Trophoblast cell (in vitro differentiated cells and primary cell): ENCODE results near the gene STON1.

Experiments
- DNase-seq, 2 donors: peaks; one replicate each; pipeline ENCODE4 v3.0.0-alpha.2; 2016
- H2AFZ ChIP-seq: 2 replicates; pipeline ENCODE4 v1.6.1; 2013; ENCODE audit warnings: low read length, moderate library complexity, mild to moderate bottlenecking; ENCODE audit not compliant: insufficient read depth, poor library complexity
- H2AK5ac ChIP-seq: 2 replicates; pipeline ENCODE4 v1.6.1; 2013; ENCODE audit warnings: mild to moderate bottlenecking, low read length
- H2BK120ac ChIP-seq: 2 replicates; pipeline ENCODE4 v1.6.1; 2013; ENCODE audit warnings: low read length, mild to moderate bottlenecking, moderate library complexity; ENCODE audit not compliant: insufficient read depth, poor library complexity
- H2BK12ac ChIP-seq: 2 replicates; pipeline ENCODE4 v1.6.1; 2013; ENCODE audit warnings: mild to moderate bottlenecking, low read length, moderate library complexity
- H2BK5ac ChIP-seq: 2 replicates; pipeline ENCODE4 v1.6.1; 2013; ENCODE audit warnings: low read length, low read depth, moderate library complexity, mild to moderate bottlenecking; ENCODE audit not compliant: poor library complexity
- H3K14ac ChIP-seq: 2 replicates; pipeline ENCODE4 v1.6.1; 2013; ENCODE audit warnings: mild to moderate bottlenecking, low read length
- H3K18ac ChIP-seq: 2 replicates; pipeline ENCODE4 v1.6.1; 2013; ENCODE audit warnings: mild to moderate bottlenecking, low read length
- H3K23ac ChIP-seq: 2 replicates; pipeline ENCODE4 v1.6.1; 2013; ENCODE audit warnings: low read length
- H3K27ac ChIP-seq: 2 replicates; pipeline ENCODE4 v1.5.1; 2013; ENCODE audit warnings: low read depth, mild to moderate bottlenecking, inconsistent platforms, low read length, moderate library complexity
- H3K27me3 ChIP-seq: 2 replicates; pipeline ENCODE4 v1.6.1; 2013; ENCODE audit warnings: inconsistent platforms, mild to moderate bottlenecking, low read length, moderate library complexity; ENCODE audit not compliant: insufficient read depth
- H3K36me3 ChIP-seq, 2 experiments: 1 replicate in 1 of 2; 2 replicates in 1 of 2; pipeline ENCODE4 v1.6.1; 2013; ENCODE audit warnings: low read length in 2 of 2, mild to moderate bottlenecking in 2 of 2, moderate library complexity in 1 of 2; ENCODE audit not compliant: insufficient read depth in 2 of 2, control insufficient read depth in 1 of 2
- H3K4ac ChIP-seq: 2 replicates; pipeline ENCODE4 v1.6.1; 2013; ENCODE audit warnings: low read depth, mild to moderate bottlenecking, low read length, moderate library complexity
- H3K4me1 ChIP-seq, 2 experiments: 1 replicate in 1 of 2; 2 replicates in 1 of 2; pipeline ENCODE4 v1.6.1; 2013; ENCODE audit warnings: low read length in 2 of 2, mild to moderate bottlenecking in 2 of 2, moderate library complexity in 1 of 2; ENCODE audit not compliant: insufficient read depth in 2 of 2, control insufficient read depth in 1 of 2
- H3K4me2 ChIP-seq: 2 replicates; pipeline ENCODE4 v1.6.1; 2013; ENCODE audit warnings: inconsistent platforms, mild to moderate bottlenecking, low read length, moderate library complexity
- H3K4me3 ChIP-seq: 2 replicates; pipeline ENCODE4 v1.5.1; 2013; ENCODE audit warnings: mild to moderate bottlenecking, low read depth, low read length, inconsistent platforms
- H3K79me1 ChIP-seq: one replicate; pipeline ENCODE4 v1.6.1; 2013; ENCODE audit warnings: low read length
- H3K79me2 ChIP-seq: 2 replicates; pipeline ENCODE4 v1.6.1; 2013; ENCODE audit warnings: low read length, mild to moderate bottlenecking; ENCODE audit not compliant: control insufficient read depth, insufficient read depth, poor library complexity
- H3K9ac ChIP-seq: 2 replicates; pipeline ENCODE4 v1.6.1; 2013; ENCODE audit warnings: mild to moderate bottlenecking, low read length
- H3K9me3 ChIP-seq: 2 replicates; pipeline ENCODE4 v1.6.1; 2013; ENCODE audit warnings: low read depth, mild to moderate bottlenecking, control low read depth, inconsistent platforms, low read length; ENCODE audit not compliant: insufficient read depth
- H4K12ac ChIP-seq: 2 replicates; pipeline ENCODE4 v1.6.1; 2013; ENCODE audit warnings: low read depth, mild to moderate bottlenecking, low read length, moderate library complexity
- H4K8ac ChIP-seq: 2 replicates; pipeline ENCODE4 v1.6.1; 2013; ENCODE audit warnings: low read depth, mild to moderate bottlenecking, low read length, moderate library complexity
- H4K91ac ChIP-seq: one replicate; pipeline ENCODE4 v1.6.1; 2013; ENCODE audit warnings: low read depth, mild to moderate bottlenecking, low read length, moderate library complexity
- WGBS: extraction: QIAGEN DNeasy Blood & Tissue Kit; methylation state at CpG from one replicate; pipeline ENCODE4 v1.1.7; 2013; ENCODE audit warnings: missing lambda C conversion rate; ENCODE audit not compliant: insufficient read length, insufficient coverage; ENCODE audit errors: extremely low coverage; 5-methylcytosine and 5-hydroxymethylcytosine counted together

STON1 gene

DNA sequence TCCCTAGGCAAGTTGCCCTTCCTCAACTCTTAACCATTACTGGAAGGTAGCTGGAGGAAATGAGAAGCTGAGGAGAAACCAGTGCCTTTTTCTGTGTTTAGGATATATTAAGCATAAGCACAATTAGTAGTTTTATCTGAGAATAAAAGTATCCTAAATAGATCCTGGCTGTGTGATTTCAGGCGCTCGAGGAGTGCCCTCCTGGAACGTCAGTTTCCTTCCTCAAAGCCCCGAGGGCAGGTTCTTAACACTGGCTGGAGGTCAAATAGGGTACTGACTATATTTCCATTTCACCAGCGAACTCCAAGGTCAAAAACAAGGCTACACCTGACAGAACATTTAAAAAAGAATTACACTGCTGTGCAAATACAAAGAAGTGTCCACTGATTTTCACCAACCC, 1.5 kb upstream of the STON1 start:
- H4K91ac ChIP-seq = no peak overlapping the region
- H4K12ac ChIP-seq = no peak overlapping the region
- H3K27me3 ChIP-seq = no peaks in the 10 kb centered on the region
- no peak overlapping the region for H3K4me3 ChIP-seq
- H3K79me2 ChIP-seq = peaks cover 7% of the 10 kb centered on the region
- H2BK120ac ChIP-seq = no peak overlapping the region
- no peak overlapping the region for H3K27ac ChIP-seq
- H3K23ac ChIP-seq = no peak overlapping the region
- no peak overlapping the region for H3K9ac ChIP-seq
- no CpG with 5 or more reads among the region's 5 CpGs for WGBS
- no peak overlapping the region for H2AK5ac ChIP-seq
- H3K4me1 ChIP-seq = peaks cover 9 to 12% of the 10 kb centered on the region in 2 experiments
- H2BK5ac ChIP-seq = no peak overlapping the region
- H4K8ac ChIP-seq = no peak overlapping the region
- no peak overlapping the region for H3K4me2 ChIP-seq
- no peak for DNase-seq
- H3K14ac ChIP-seq = no peak overlapping the region
- H3K4ac ChIP-seq = no peak overlapping the region
- no peaks in the 10 kb centered on the region for H3K9me3 ChIP-seq
- H2BK12ac ChIP-seq = no peak overlapping the region
- H3K79me1 ChIP-seq = peaks cover 12% of the 10 kb centered on the region
- H3K18ac ChIP-seq = no peak overlapping the region
- peaks cover 0 to 4% of the 10 kb centered on the region in 2 experiments for H3K36me3 ChIP-seq
- no peak overlapping the region for H2AFZ ChIP-seq

DNA sequence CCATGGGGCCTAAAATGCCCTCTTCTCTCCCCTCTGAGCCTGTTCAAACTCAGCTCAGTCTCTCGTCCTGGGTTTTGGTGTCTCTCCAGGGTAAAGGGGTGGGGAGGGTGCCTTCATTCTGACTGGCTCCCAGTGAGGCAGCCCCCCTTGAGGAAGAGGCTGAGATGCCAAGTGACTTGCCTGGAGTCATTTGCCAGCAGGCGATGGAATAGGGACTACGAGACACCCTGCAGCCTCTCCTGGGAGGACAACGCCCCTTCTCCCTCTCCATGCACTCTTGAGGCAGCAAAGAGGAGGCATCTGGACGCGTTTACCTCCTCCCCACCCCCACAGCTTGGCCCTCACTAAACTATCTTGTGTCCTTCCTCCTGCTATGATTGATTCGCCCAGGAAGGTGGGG, 760 bp upstream of the STON1 start:
- Histone ChIP-seq H3K27ac (no peak overlapping the region), H3K4me2 (peak overlapping the region; percentile 25), H3K36me3 (peaks cover 0 to 4% of the 10 kb centered on the region in 2 experiments), H3K4me3 (no peak overlapping the region), H2BK5ac (no peak overlapping the region), H3K4me1 (peaks cover 9 to 12% of the 10 kb centered on the region in 2 experiments), H2BK120ac (no peak overlapping the region), H2AFZ (no peak overlapping the region), H2BK12ac (peak overlapping the region; percentile 27), H4K12ac (no peak overlapping the region), H3K79me2 (peaks cover 7% of the 10 kb centered on the region), H3K14ac (no peak overlapping the region), H3K27me3 (no peaks in the 10 kb centered on the region), H3K79me1 (peaks cover 12% of the 10 kb centered on the region), H3K23ac (no peak overlapping the region), H3K4ac (no peak overlapping the region), H3K18ac (no peak overlapping the region), H3K9me3 (no peaks in the 10 kb centered on the region), H4K8ac (no peak overlapping the region), H3K9ac (no peak overlapping the region), H4K91ac (no peak overlapping the region), H2AK5ac (no peak overlapping the region)
- no peak for DNase-seq
- no CpG with 5 or more reads among the region's 7 CpGs for WGBS

GRCh38 chr2:48529676-48530032, 300 bp upstream of the STON1 start:
- DNase-seq = no peak
- peaks cover 7% of the 10 kb centered on the region for H3K79me2 ChIP-seq

DNA sequence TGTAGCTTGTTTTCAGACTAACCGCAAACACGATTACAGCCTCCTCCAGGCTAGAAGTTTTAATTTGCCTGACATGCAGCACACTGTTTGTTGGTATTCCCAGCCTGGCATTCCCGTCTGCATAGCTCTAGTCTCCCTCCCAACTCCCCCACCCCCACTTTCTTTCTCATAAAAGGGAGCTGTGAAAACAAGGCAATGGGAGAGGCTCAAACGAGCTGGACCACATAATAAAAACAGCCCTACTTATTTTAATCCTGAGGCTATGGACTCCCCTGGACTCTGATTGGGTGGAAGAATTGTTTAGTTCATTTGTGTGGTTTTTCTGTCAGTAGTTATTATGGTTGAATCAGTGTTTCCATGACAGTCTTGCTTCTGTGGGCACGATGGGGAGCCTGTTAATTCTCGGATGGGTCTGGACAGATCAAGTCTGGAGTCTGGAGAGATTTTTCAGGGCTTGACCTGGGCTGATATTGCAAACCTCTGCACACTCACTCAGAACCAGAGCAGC, 1.2 kb downstream of the STON1 start:
- no peak overlapping the region for H3K14ac ChIP-seq
- H3K4me3 ChIP-seq = no peak overlapping the region
- H4K91ac ChIP-seq = no peak overlapping the region
- H3K36me3 ChIP-seq = peaks cover 0 to 4% of the 10 kb centered on the region in 2 experiments
- no peaks in the 10 kb centered on the region for H3K27me3 ChIP-seq
- no peak overlapping the region for H3K23ac ChIP-seq
- WGBS = no CpG with 5 or more reads among the region's 6 CpGs
- no peak overlapping the region for H3K18ac ChIP-seq
- peaks cover 12% of the 10 kb centered on the region for H3K79me1 ChIP-seq
- no peak overlapping the region for H2BK12ac ChIP-seq
- no peak overlapping the region for H4K8ac ChIP-seq
- no peak overlapping the region for H3K9ac ChIP-seq
- H3K9me3 ChIP-seq = no peaks in the 10 kb centered on the region
- peaks cover 9 to 20% of the 10 kb centered on the region in 2 experiments for H3K4me1 ChIP-seq
- H3K27ac ChIP-seq = peak overlapping the region; percentile 78
- H2BK120ac ChIP-seq = no peak overlapping the region
- peak overlapping the region; percentile 76 for H3K4me2 ChIP-seq
- no peak overlapping the region for H2AFZ ChIP-seq
- DNase-seq = no peak
- no peak overlapping the region for H2BK5ac ChIP-seq
- peaks cover 7% of the 10 kb centered on the region for H3K79me2 ChIP-seq
- H4K12ac ChIP-seq = no peak overlapping the region
- H2AK5ac ChIP-seq = no peak overlapping the region
- H3K4ac ChIP-seq = no peak overlapping the region

More at GRCh38 chr2:48529676-48530032, 300 bp upstream of the STON1 start:
- H3K27ac ChIP-seq = no peak overlapping the region
- peak overlapping the region; percentile 64 for H3K4me3 ChIP-seq
- H3K4ac ChIP-seq = peak overlapping the region; percentile 29
- peak overlapping the region; percentile 37 for H2AFZ ChIP-seq
- H2BK120ac ChIP-seq = peak overlapping the region; percentile 39
- peak overlapping the region; percentile 69 for H3K4me2 ChIP-seq
- H2BK12ac ChIP-seq = peak overlapping the region; percentile 91
- no peak overlapping the region for H3K9ac ChIP-seq
- no peaks in the 10 kb centered on the region for H3K27me3 ChIP-seq
- H3K23ac ChIP-seq = no peak overlapping the region
- peak overlapping the region; percentile 20 for H4K91ac ChIP-seq
- no peaks in the 10 kb centered on the region for H3K9me3 ChIP-seq
- H3K18ac ChIP-seq = peak overlapping the region; percentile 51
- WGBS = no CpG with 5 or more reads among the region's 15 CpGs
- H4K12ac ChIP-seq = no peak overlapping the region
- H2AK5ac ChIP-seq = no peak overlapping the region
- peaks cover 0 to 4% of the 10 kb centered on the region in 2 experiments for H3K36me3 ChIP-seq
- peak overlapping the region; percentile 17 for H3K14ac ChIP-seq
- peak overlapping the region; percentile 6 for H2BK5ac ChIP-seq
- peak overlapping the region; percentile 65 for H4K8ac ChIP-seq
- peaks cover 9 to 14% of the 10 kb centered on the region in 2 experiments for H3K4me1 ChIP-seq
- peaks cover 12% of the 10 kb centered on the region for H3K79me1 ChIP-seq
